ENCODE data around the gene NOL7. TPM values are rescaled to one million over a fixed set of nuclear protein-coding genes. Genes with fewer than 3 reads are reported as not detected.
A peak's percentile ranks its signal among the peaks of the same experiment; 100 is the strongest.

Gene NOL7
- total and polyA plus RNA-seq, 2 of the 13 experiments (the other 11 are each of a cell fraction or from before 2014, with no cell fraction given) = 37.8 to 186 TPM

GRCh38 chr6:13614926-13615791 lies at the start of gene NOL7 (continued):
- TF ChIP-seq PAX8 (CRISPR knock-in tag; IDR thresholded peaks at IDR 0.05; ENCODE audit: borderline replicate concordance) (peak; percentile 83; the same call in 1 of the 2 replicates), ATF5 (CRISPR knock-in tag; IDR thresholded peaks at IDR 0.05; ENCODE audit: low read depth) (peak; percentile 93), CC2D1A (CRISPR knock-in tag; IDR thresholded peaks at IDR 0.05) (no peak), ZBTB38 (CRISPR knock-in tag; IDR thresholded peaks at IDR 0.05) (peak; percentile 98), CENPBD1 (CRISPR knock-in tag; IDR thresholded peaks at IDR 0.05; ENCODE audit: borderline replicate concordance, low read depth) (no peak; the same call in 1 of the 2 replicates), ZNF251 (CRISPR knock-in tag; IDR thresholded peaks at IDR 0.05) (no peak), NFE2L2 (IDR thresholded peaks at IDR 0.05; ENCODE audit: low read length) (no peak), ZNF580 (CRISPR knock-in tag; IDR thresholded peaks at IDR 0.05; ENCODE audit: borderline replicate concordance, low read depth) (peak; percentile 93), MAF1 (CRISPR knock-in tag; IDR thresholded peaks at IDR 0.05; ENCODE audit: borderline replicate concordance) (peak; percentile 92; the same call in 1 of the 2 replicates), TERF1 (CRISPR knock-in tag; IDR thresholded peaks at IDR 0.05) (peak; percentile 79; the same call in 1 of the 2 replicates), ZFP36 (IDR thresholded peaks at IDR 0.05; ENCODE audit: borderline replicate concordance, low read depth, low read length, partially characterized antibody) (no peak), THYN1 (CRISPR knock-in tag; IDR thresholded peaks at IDR 0.05; ENCODE audit: borderline replicate concordance, low read depth) (peak; percentile 63; the same call in 1 of the 2 replicates), IRX3 (CRISPR knock-in tag; IDR thresholded peaks at IDR 0.05; ENCODE audit: borderline replicate concordance, low read depth) (peak; percentile 98), HNF1A (IDR thresholded peaks at IDR 0.05; ENCODE audit: low read depth) (peak; percentile 18; the same call in 1 of the 2 replicates), HNF1A (CRISPR knock-in tag; IDR thresholded peaks at IDR 0.05; ENCODE audit: borderline replicate concordance) (peak; percentile 91), CREB3 (CRISPR knock-in tag; IDR thresholded peaks at IDR 0.05) (peak; percentile 80; the same call in 1 of the 2 replicates), SMAD1 (CRISPR knock-in tag; IDR thresholded peaks at IDR 0.05; ENCODE audit: borderline replicate concordance, low read depth) (peak; percentile 99; the same call in 1 of the 2 replicates), EED (CRISPR knock-in tag; IDR thresholded peaks at IDR 0.05) (peak; percentile 97), ZNF10 (CRISPR knock-in tag; IDR thresholded peaks at IDR 0.05; ENCODE audit: borderline replicate concordance, low read depth) (no peak), ZNF619 (CRISPR knock-in tag; IDR thresholded peaks at IDR 0.05) (peak; percentile 99)
